CD4-positive, alpha-beta memory T cell (primary cell): ENCODE data around the gene GABRB3. TPM values are rescaled to one million over a fixed set of nuclear protein-coding genes. Genes with fewer than 3 reads are reported as not detected.

Experiments
- CTCF ChIA-PET: fragments of 350-600 bp; sonication (Branson Sonifier 250); formaldehyde crosslinking; loops from one replicate; lab custom pipeline; 2021; ENCODE audit warnings: inconsistent platforms; ENCODE audit not compliant: partially characterized antibody; lab: Charles Lee
- POLR2A ChIA-PET: fragments of 350-600 bp; sonication (Branson Sonifier 250); formaldehyde crosslinking; loops from one replicate; lab custom pipeline; 2021; ENCODE audit not compliant: partially characterized antibody; lab: Charles Lee
- DNase-seq, 5 donors: peaks; one replicate each; pipeline versions ENCODE4 v3.0.0 to v3.0.0-alpha.2; 2020 to 2022; ENCODE audit warnings: mixed read lengths in 1 of 5
- H3K27ac ChIP-seq: one replicate; pipeline ENCODE4 v1.7.0; 2013; ENCODE audit warnings: low read depth, low read length
- H3K27me3 ChIP-seq: 2 replicates; pipeline ENCODE4 v1.7.0; 2013; ENCODE audit warnings: mild to moderate bottlenecking, low read length, moderate library complexity; ENCODE audit not compliant: insufficient read depth
- H3K36me3 ChIP-seq: 2 replicates; pipeline ENCODE4 v1.7.0; 2013; ENCODE audit warnings: mild to moderate bottlenecking, low read length, moderate library complexity; ENCODE audit not compliant: insufficient read depth
- H3K4me1 ChIP-seq: 2 replicates; pipeline ENCODE4 v1.7.0; 2013; ENCODE audit warnings: mild to moderate bottlenecking, low read length, moderate library complexity; ENCODE audit not compliant: insufficient read depth
- H3K4me3 ChIP-seq, 2 donors: one replicate each; pipeline ENCODE4 v1.7.0; 2013; ENCODE audit warnings: low read length in 2 of 2, mild to moderate bottlenecking in 1 of 2
- H3K9me3 ChIP-seq, 2 donors: one replicate each; pipeline ENCODE4 v1.7.0; 2013; ENCODE audit warnings: low read length in 2 of 2, control low read depth in 1 of 2; ENCODE audit not compliant: control insufficient read depth in 1 of 2
- H3K27ac Mint-ChIP-seq, 7 donors: one replicate each; pipeline ENCODE4 v1.8.0; 2020 to 2021; ENCODE audit warnings: mixed read lengths in 7 of 7, mild to moderate bottlenecking in 6 of 7, inconsistent platforms in 3 of 7, moderate library complexity in 3 of 7
- H3K27me3 Mint-ChIP-seq, 2 donors: one replicate each; pipeline ENCODE4 v1.8.0; 2020 to 2021; ENCODE audit warnings: mixed read lengths in 2 of 2
- H3K36me3 Mint-ChIP-seq, 2 donors: one replicate each; pipeline ENCODE4 v1.8.0; 2020 to 2021; ENCODE audit warnings: mixed read lengths in 2 of 2, inconsistent platforms in 1 of 2, mild to moderate bottlenecking in 1 of 2
- H3K4me1 Mint-ChIP-seq, 4 donors: one replicate each; pipeline ENCODE4 v1.8.0; 2020 to 2021; ENCODE audit warnings: mixed read lengths in 4 of 4, mild to moderate bottlenecking in 1 of 4
- H3K4me3 Mint-ChIP-seq, 8 donors: one replicate each; pipeline ENCODE4 v1.8.0; 2020 to 2021; ENCODE audit warnings: mixed read lengths in 8 of 8, mild to moderate bottlenecking in 7 of 8, moderate library complexity in 6 of 8, inconsistent platforms in 3 of 8
- H3K9me3 Mint-ChIP-seq, 8 donors: one replicate each; pipeline ENCODE4 v1.8.0; 2020 to 2021; ENCODE audit warnings: mixed read lengths in 8 of 8, mild to moderate bottlenecking in 5 of 8, inconsistent platforms in 3 of 8, moderate library complexity in 1 of 8
- intact Hi-C: fragments of 100-400 bp; cut with micrococcal nuclease; formaldehyde crosslinking; loops from one replicate; pipeline ENCODE4 v1.15.1; 2023
- polyA plus RNA-seq, 2 donors: library from polyadenylated mRNA; unstranded; fragments of 300-500 nt; fragmentation: Illumina TruSeq; gene quantifications; one replicate each; pipeline ENCODE4 v1.2.3, GENCODE V29; 2021
- total RNA-seq, 2 experiments: library from RNA; stranded (reverse); gene quantifications; one replicate each; pipeline ENCODE4 v1.2.3, GENCODE V29; 2021

GABRB3 gene
- total and polyA plus RNA-seq, 4 experiments from 2014 or later, result 0.06 to 0.08 TPM; not detected in 2

- H3K27ac Mint-ChIP-seq, result no peak overlapping the region
- CTCF ChIA-PET, result no interaction called here
- Histone ChIP-seq H3K9me3 (no peaks in the 10 kb centered on the region), H3K4me3 (no peak overlapping the region), H3K27me3 (no peaks in the 10 kb centered on the region), H3K27ac (no peak overlapping the region), H3K4me1 (no peaks in the 10 kb centered on the region), H3K36me3 (no peaks in the 10 kb centered on the region)
- H3K36me3 Mint-ChIP-seq, result no peaks in the 10 kb centered on the region
- H3K9me3 Mint-ChIP-seq, result peaks cover 0 to 14% (median 6%) of the 10 kb centered on the region in 8 donors
- intact Hi-C loops, result no loop called here
- no peak overlapping the region for H3K4me3 Mint-ChIP-seq
- POLR2A ChIA-PET, result no interaction called here
- no peaks in the 10 kb centered on the region for H3K27me3 Mint-ChIP-seq
- no peak for DNase-seq
- H3K4me1 Mint-ChIP-seq, result no peaks in the 10 kb centered on the region
Observed at GRCh38 chr15:26790118-26790517, 17.3 kb upstream of the GABRB3 start.

DNA sequence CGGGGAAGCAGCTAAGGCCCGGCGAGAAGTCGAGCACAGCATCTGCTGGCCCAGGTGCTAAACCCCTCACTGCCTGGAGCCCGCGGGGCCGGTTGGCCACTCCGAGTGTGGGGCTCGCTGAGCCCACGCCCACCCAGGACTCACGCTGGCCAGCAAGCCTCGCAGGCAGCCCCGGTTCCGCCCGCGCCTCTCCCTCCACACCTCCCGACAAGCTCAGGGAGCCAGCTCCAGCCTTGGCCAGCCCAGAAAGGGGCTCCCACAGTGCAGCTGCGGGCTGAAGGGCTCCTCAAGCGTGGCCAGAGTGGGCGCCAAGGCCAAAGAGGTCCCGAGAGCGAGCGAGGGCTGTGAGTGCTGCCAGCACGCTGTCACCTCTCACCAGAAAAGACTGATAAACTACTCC, 8.9 kb upstream of the GABRB3 start:
- POLR2A ChIA-PET, result no interaction called here
- intact Hi-C loops, result no loop called here
- no peak overlapping the region for H3K27ac Mint-ChIP-seq

DNA sequence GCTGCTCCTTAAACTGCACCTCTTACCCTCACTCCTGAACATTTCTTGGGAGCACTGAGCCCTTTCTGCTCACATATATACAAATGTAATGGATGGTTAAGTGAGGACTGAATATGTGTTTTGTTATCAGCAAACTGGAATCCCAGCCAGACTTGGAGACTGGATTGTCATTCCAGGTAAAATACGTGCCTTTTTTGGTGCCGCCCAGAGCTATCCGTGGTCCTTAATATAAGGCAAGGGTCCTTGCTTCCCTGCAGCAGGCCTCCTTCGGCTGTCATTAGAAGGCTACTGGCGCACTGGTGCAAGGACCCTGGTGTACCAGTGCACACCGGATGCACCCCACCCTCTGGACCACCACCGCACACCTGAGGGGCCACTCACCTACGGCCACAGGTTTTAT, 1.1 kb upstream of the GABRB3 start:
- Mint-ChIP-seq H3K27me3 (peaks cover 21 to 22% of the 10 kb centered on the region in 2 donors), H3K27ac (no peak overlapping the region), H3K4me1 (peaks cover 0 to 4% (median under 1%) of the 10 kb centered on the region in 4 donors), H3K36me3 (no peaks in the 10 kb centered on the region), H3K9me3 (peaks cover 0 to 23% (median 17%) of the 10 kb centered on the region in 8 donors), H3K4me3 (peak overlapping the region in 2 of 8 donors; percentile 43 to 73)
- Histone ChIP-seq H3K4me1 (no peaks in the 10 kb centered on the region), H3K9me3 (no peaks in the 10 kb centered on the region), H3K27me3 (no peaks in the 10 kb centered on the region), H3K4me3 (no peak overlapping the region), H3K27ac (no peak overlapping the region), H3K36me3 (no peaks in the 10 kb centered on the region)
- ChIA-PET POLR2A (no interaction called here), CTCF (no interaction called here)
- intact Hi-C loops, result no loop called here
- DNase-seq, result no peak

More for the DNA sequence above, 8.9 kb upstream of the GABRB3 start:
- no peaks in the 10 kb centered on the region for H3K36me3 Mint-ChIP-seq
- H3K4me3 Mint-ChIP-seq, result no peak overlapping the region
- peaks cover 0 to 15% (median 7%) of the 10 kb centered on the region in 8 donors for H3K9me3 Mint-ChIP-seq
- Histone ChIP-seq H3K9me3 (no peaks in the 10 kb centered on the region), H3K4me1 (no peaks in the 10 kb centered on the region), H3K36me3 (no peaks in the 10 kb centered on the region), H3K27me3 (no peaks in the 10 kb centered on the region), H3K4me3 (no peak overlapping the region), H3K27ac (no peak overlapping the region)
- CTCF ChIA-PET, result no interaction called here
- no peaks in the 10 kb centered on the region for H3K27me3 Mint-ChIP-seq
- no peaks in the 10 kb centered on the region for H3K4me1 Mint-ChIP-seq
- DNase-seq, result no peak

DNA sequence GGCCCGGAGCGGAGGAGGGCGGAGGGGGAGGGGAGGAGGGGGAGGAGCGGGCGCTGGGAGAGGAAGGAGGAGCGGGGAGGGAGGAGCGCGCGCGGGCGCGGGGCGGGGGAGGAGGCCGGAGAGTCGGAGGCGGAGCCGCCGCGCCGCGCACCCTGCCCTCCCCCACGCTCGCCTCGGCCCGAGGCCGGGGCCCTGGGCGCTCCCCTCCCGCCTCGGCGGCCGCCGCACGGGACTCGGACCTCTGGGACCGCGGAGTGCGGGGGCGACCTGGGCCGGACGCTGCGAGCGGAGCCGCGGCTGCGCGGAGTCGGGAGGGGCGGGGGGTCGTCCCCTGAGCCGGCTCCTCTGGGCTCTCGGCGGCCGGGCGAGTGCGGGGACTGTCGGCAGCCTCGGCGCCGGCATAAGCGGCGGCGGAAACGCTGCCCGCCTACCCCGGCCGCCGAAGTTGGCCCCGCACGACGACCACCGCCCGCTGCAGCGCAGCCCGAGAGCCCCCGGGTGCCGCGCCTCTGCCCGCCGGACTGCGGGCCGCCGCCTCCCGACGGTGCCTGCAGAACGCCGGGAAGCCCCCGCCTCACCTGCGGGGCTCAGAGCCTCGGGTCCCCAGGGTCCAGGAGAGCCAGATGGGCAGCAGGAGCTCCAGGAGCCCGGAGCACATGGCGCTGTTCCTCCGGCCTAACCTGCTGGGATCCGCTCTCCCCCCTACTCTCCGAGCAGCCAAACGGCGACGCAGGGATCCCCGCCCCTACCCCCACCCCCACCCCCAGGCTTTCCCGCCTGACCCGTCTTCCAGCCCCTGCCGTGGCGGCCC, 406 bp upstream of the GABRB3 start:
- Mint-ChIP-seq H3K4me1 (peaks cover 0 to 4% (median under 1%) of the 10 kb centered on the region in 4 donors), H3K9me3 (peaks cover 0 to 23% (median 17%) of the 10 kb centered on the region in 8 donors), H3K36me3 (no peaks in the 10 kb centered on the region), H3K27me3 (peaks cover 21 to 22% of the 10 kb centered on the region in 2 donors), H3K27ac (no peak overlapping the region), H3K4me3 (peak overlapping the region in 2 of 8 donors; percentile 43 to 73)
- POLR2A ChIA-PET, result no interaction called here
- CTCF ChIA-PET, result no interaction called here
- Histone ChIP-seq H3K9me3 (no peaks in the 10 kb centered on the region), H3K36me3 (no peaks in the 10 kb centered on the region), H3K4me3 (no peak overlapping the region), H3K27ac (no peak overlapping the region), H3K4me1 (no peaks in the 10 kb centered on the region), H3K27me3 (no peaks in the 10 kb centered on the region)
- intact Hi-C loops, result no loop called here
- DNase-seq, result no peak

- H3K36me3 Mint-ChIP-seq, result no peaks in the 10 kb centered on the region
- H3K27me3 Mint-ChIP-seq, result peaks cover 21 to 22% of the 10 kb centered on the region in 2 donors
- ChIA-PET CTCF (no interaction called here), POLR2A (no interaction called here)
- peak overlapping the region in 1 of 8 donors; percentile 15 for H3K4me3 Mint-ChIP-seq
- intact Hi-C loops, result no loop called here
- no peak for DNase-seq
- no peak overlapping the region for H3K27ac Mint-ChIP-seq
- no peak overlapping the region for H3K4me3 ChIP-seq
- H3K4me1 Mint-ChIP-seq, result peaks cover 0 to 4% (median under 1%) of the 10 kb centered on the region in 4 donors
- no peaks in the 10 kb centered on the region for H3K27me3 ChIP-seq
- no peaks in the 10 kb centered on the region for H3K36me3 ChIP-seq
- H3K9me3 ChIP-seq, result no peaks in the 10 kb centered on the region
- H3K4me1 ChIP-seq, result no peaks in the 10 kb centered on the region
- H3K9me3 Mint-ChIP-seq, result peaks cover under 1 to 20% (median 12%) of the 10 kb centered on the region in 8 donors
- H3K27ac ChIP-seq, result no peak overlapping the region
Observed at GRCh38 chr15:26771578-26772153, 1.2 kb downstream of the GABRB3 start.

GRCh38 chr15:26771168-26771567, 1.7 kb downstream of the GABRB3 start:
- Histone ChIP-seq H3K36me3 (no peaks in the 10 kb centered on the region), H3K27ac (no peak overlapping the region), H3K4me3 (no peak overlapping the region), H3K9me3 (no peaks in the 10 kb centered on the region), H3K4me1 (no peaks in the 10 kb centered on the region), H3K27me3 (no peaks in the 10 kb centered on the region)
- no peaks in the 10 kb centered on the region for H3K36me3 Mint-ChIP-seq
- intact Hi-C loops, result no loop called here
- H3K4me3 Mint-ChIP-seq, result peak overlapping the region in 1 of 8 donors; percentile 15
- ChIA-PET CTCF (no interaction called here), POLR2A (no interaction called here)
- no peak for DNase-seq
- peaks cover 2 to 24% (median 11%) of the 10 kb centered on the region in 8 donors for H3K9me3 Mint-ChIP-seq
- H3K27me3 Mint-ChIP-seq, result peaks cover 21 to 22% of the 10 kb centered on the region in 2 donors
- H3K4me1 Mint-ChIP-seq, result peaks cover 0 to 4% (median under 1%) of the 10 kb centered on the region in 4 donors
- no peak overlapping the region for H3K27ac Mint-ChIP-seq

GRCh38 chr15:26767169-26767670, 5.6 kb downstream of the GABRB3 start:
- no peak overlapping the region for H3K4me3 ChIP-seq
- H3K27me3 ChIP-seq, result no peaks in the 10 kb centered on the region
- H3K4me1 ChIP-seq, result no peaks in the 10 kb centered on the region
- intact Hi-C loops, result no loop called here
- peaks cover 2 to 23% (median 9%) of the 10 kb centered on the region in 8 donors for H3K9me3 Mint-ChIP-seq
- peaks cover 8 to 10% of the 10 kb centered on the region in 2 donors for H3K27me3 Mint-ChIP-seq
- no peak overlapping the region for H3K27ac Mint-ChIP-seq
- no peak overlapping the region for H3K4me3 Mint-ChIP-seq
- no peaks in the 10 kb centered on the region for H3K36me3 Mint-ChIP-seq
- CTCF ChIA-PET, result no interaction called here
- no peaks in the 10 kb centered on the region for H3K9me3 ChIP-seq
- H3K27ac ChIP-seq, result no peak overlapping the region
- no peak for DNase-seq
- H3K4me1 Mint-ChIP-seq, result no peaks in the 10 kb centered on the region
- POLR2A ChIA-PET, result no interaction called here
- no peaks in the 10 kb centered on the region for H3K36me3 ChIP-seq
